ENCODE data around the gene HCK.

DNA sequence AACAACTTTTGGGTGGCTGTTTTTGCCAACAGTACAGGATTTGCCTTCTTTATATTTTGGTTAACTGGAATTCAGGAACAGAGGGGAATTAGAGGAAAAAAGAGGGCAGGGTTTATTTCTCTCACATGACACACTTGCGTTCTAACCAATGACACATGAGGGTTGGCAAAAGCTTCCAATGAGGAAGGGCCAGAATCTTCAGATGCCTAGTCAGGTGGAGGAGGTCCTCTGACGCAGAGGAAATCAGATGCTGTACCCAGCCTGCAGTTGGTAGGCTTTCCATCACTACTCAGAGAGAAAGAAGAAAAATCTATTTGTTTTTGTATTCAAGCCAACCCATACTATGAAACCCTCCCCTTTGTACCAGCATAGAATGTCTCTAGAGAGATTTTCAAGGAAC is 78.3 kb downstream of the HCK start:
- TF ChIP-seq POLR2A (IDR thresholded peaks at IDR 0.05; ENCODE audit: low read length): no peak
- no peak for TF ChIP-seq GATA1 (IDR thresholded peaks at IDR 0.05; ENCODE audit: low read depth, low read length)

Data from erythroblast (primary cell).